Right lobe of liver (tissue), 4 donors: Measurements from ENCODE around the gene NLRC5.

Source experiments
- POLR2A ChIP-seq: fragments of 450-650 bp; IDR thresholded peaks from one replicate; pipeline ENCODE4 v1.6.1; 2017; ENCODE audit warnings: antibody characterized with exemption, mild to moderate bottlenecking
- TF ChIP-seq, protein P1 (sequence below), 4 donors: fragments of 200-600 bp in 3 of 4; fragments of 450-650 bp in 1 of 4; IDR thresholded peaks; one replicate each; pipeline versions ENCODE4 v1.5.1 to v1.8.0; 2016 to 2022; ENCODE audit warnings: antibody characterized with exemption in 4 of 4, mild to moderate bottlenecking in 2 of 4
- donor health status: DM: no; HTN: no; CAD: no.
- donor health status: DM: no; HTN: no; CAD: no.
- donor health status: DM: no; HTN: yes; CAD: no.

DNA sequence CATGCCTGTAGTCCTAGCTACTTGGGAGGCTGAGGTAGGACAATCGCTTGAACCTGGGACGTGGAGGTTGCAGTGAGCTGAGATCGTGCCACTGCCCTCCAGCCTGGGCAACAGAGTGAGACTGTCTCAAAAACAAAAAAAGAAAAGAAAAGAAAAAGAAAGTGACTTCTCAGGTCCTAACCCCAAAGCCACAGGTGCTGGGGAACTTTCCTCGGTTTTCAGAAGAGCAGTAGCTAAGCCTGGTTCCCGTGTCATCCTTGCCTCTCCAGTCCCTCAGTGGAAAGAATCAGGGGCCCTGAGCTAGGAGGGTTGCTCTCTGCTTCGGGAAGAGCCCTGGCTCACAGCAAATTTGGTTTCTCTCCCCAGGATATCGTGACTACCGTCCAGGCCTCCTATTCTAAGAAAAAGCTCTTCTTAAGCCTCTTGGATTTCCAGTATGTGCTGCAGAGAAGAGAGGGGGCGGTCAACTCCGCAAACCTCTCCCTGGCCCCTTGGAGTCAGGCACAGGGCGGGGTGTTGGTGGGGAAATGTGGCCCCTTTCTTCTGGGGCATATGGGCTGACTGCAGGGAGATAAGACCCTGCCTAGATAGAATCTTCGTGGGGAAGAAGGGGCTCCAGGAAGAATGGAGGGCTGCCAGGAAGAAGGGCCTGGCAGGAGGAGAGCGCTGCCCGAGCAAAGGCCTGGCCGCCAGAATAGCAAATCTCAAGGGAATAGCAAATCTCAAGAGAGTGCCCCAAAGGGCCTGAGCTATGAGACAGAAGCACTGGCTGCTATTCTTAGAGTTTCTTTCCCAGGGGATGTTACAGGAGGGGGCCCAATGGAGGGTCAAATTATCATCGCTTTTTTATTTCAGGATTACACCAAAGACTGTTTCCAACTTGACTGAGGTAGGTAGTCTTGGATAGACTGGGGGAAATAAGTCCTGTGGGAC lies 8.3 kb upstream of the NLRC5 start:
- TF ChIP-seq, protein P1, sequence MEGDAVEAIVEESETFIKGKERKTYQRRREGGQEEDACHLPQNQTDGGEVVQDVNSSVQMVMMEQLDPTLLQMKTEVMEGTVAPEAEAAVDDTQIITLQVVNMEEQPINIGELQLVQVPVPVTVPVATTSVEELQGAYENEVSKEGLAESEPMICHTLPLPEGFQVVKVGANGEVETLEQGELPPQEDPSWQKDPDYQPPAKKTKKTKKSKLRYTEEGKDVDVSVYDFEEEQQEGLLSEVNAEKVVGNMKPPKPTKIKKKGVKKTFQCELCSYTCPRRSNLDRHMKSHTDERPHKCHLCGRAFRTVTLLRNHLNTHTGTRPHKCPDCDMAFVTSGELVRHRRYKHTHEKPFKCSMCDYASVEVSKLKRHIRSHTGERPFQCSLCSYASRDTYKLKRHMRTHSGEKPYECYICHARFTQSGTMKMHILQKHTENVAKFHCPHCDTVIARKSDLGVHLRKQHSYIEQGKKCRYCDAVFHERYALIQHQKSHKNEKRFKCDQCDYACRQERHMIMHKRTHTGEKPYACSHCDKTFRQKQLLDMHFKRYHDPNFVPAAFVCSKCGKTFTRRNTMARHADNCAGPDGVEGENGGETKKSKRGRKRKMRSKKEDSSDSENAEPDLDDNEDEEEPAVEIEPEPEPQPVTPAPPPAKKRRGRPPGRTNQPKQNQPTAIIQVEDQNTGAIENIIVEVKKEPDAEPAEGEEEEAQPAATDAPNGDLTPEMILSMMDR (IDR thresholded peaks at IDR 0.05), result no peak
- TF ChIP-seq POLR2A, result no peak
